ENCODE results near the gene MEX3D.

The MEX3D gene

DNA sequence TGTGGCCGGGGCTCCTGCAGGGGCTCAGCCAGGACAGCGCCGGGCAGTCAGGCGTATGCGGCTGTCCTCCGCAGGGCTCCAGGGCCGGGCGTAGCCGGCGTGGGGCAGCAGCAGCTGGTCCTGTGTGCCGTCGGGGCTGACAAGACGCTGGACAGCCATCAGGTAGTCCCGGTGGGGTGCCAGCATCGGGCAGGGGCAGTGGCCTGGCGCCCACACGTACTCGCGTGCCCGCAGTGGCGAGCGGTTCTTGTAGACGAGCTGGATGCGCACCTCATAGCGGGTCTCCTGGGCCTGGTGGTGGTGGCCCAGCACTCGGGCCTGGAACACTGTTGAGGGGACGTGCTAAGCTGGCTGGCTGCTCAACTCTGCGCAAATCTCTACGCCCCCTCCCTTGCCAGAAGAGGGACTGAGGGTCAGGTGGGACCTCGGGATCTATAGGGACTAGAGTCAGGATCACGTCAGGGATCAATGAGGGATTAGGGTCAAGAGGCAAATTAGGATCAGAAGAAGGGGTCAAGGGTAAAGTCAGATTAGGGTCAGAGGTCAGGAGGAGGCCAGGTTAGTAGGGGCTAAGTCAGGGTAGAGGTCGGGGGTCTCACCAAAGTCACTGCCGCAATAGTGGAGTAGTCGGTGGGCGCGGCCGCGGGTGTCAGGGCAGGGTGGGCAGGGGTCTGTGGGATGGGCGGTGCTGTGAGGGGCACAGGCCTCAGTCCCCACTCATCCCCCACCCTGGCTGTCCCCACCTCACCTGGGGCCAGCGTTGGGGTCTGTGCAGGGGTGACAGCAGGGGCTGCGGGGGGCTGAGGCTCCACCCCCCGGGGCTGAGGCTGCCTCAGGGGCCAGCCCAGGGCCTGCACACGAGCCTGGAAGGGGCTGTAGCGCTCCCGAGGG is 61.9 kb downstream of the MEX3D start:
- TF ChIP-seq, protein P1, sequence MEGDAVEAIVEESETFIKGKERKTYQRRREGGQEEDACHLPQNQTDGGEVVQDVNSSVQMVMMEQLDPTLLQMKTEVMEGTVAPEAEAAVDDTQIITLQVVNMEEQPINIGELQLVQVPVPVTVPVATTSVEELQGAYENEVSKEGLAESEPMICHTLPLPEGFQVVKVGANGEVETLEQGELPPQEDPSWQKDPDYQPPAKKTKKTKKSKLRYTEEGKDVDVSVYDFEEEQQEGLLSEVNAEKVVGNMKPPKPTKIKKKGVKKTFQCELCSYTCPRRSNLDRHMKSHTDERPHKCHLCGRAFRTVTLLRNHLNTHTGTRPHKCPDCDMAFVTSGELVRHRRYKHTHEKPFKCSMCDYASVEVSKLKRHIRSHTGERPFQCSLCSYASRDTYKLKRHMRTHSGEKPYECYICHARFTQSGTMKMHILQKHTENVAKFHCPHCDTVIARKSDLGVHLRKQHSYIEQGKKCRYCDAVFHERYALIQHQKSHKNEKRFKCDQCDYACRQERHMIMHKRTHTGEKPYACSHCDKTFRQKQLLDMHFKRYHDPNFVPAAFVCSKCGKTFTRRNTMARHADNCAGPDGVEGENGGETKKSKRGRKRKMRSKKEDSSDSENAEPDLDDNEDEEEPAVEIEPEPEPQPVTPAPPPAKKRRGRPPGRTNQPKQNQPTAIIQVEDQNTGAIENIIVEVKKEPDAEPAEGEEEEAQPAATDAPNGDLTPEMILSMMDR (IDR thresholded peaks at IDR 0.05; ENCODE audit: low read length, missing control alignments): no peak
- DNase-seq (ENCODE audit: low read depth): no peak
- H3K4me3 ChIP-seq (replicated peaks; ENCODE audit: low read depth, low read length): no peak overlapping the region

DNA sequence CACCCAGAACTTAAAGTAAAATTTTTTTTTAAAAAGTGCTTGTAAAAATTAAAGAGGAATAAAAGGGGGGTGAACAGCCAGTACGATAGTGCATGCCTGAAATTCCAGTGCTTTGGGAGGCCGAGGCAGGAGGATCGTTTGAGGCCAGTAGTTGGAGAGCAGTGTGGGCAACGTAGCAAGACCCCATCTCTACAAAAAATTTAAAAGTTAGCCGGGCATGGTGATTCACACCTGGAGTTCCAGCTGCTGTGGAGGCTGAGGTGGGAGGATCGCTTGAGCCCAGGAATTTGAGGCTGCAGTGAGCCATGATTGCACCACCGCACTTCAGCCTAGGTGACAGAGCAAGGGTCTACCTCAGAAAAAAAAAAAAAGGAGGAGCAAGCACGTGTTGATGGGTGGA is 63.1 kb downstream of the MEX3D start:
- DNase-seq (ENCODE audit: low read depth): no peak
- H3K4me3 ChIP-seq (replicated peaks; ENCODE audit: low read depth, low read length): no peak overlapping the region
- TF ChIP-seq, protein P1 (IDR thresholded peaks at IDR 0.05; ENCODE audit: low read length, missing control alignments): no peak
